ENCODE measurements around the gene TBX4.

DNA sequence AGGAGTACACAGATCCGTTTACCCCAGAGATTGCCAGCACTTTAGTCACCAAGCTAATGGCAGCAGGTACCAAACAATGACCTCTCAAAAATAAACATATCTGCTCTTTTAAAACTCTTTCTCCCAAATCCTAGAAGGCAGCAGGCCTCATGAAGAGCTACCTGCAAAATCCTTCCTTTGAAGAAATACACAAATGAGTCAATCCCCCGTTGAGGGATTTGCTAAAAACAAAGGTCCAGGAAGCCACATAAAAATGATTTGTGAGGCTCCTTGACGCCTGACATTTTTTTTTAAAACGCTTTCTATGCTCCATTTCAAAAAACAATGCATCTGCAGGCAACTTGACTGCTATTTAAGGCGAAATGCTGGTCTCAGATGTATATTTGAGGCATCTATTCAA, 80.6 kb downstream of the TBX4 start:
- TF ChIP-seq POLR2A (IDR thresholded peaks at IDR 0.05; ENCODE audit: low read length) (no peak), NFE2L2 (conservative IDR thresholded peaks at IDR 0.05; ENCODE audit: low read length) (no peak), SMC3 (IDR thresholded peaks at IDR 0.05) (no peak), GATA3 (IDR thresholded peaks at IDR 0.05; ENCODE audit: borderline replicate concordance) (no peak)
- TF ChIP-seq, protein P1, sequence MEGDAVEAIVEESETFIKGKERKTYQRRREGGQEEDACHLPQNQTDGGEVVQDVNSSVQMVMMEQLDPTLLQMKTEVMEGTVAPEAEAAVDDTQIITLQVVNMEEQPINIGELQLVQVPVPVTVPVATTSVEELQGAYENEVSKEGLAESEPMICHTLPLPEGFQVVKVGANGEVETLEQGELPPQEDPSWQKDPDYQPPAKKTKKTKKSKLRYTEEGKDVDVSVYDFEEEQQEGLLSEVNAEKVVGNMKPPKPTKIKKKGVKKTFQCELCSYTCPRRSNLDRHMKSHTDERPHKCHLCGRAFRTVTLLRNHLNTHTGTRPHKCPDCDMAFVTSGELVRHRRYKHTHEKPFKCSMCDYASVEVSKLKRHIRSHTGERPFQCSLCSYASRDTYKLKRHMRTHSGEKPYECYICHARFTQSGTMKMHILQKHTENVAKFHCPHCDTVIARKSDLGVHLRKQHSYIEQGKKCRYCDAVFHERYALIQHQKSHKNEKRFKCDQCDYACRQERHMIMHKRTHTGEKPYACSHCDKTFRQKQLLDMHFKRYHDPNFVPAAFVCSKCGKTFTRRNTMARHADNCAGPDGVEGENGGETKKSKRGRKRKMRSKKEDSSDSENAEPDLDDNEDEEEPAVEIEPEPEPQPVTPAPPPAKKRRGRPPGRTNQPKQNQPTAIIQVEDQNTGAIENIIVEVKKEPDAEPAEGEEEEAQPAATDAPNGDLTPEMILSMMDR (IDR thresholded peaks at IDR 0.05), result no peak
- TF ChIP-seq, protein P2, sequence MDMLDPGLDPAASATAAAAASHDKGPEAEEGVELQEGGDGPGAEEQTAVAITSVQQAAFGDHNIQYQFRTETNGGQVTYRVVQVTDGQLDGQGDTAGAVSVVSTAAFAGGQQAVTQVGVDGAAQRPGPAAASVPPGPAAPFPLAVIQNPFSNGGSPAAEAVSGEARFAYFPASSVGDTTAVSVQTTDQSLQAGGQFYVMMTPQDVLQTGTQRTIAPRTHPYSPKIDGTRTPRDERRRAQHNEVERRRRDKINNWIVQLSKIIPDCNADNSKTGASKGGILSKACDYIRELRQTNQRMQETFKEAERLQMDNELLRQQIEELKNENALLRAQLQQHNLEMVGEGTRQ (IDR thresholded peaks at IDR 0.05), result no peak

All from A549 (cell line).